HG03469 (cell line): ENCODE measurements around the gene EFNA3.
"Not testable (repeated sequence)": the region's sequence is repeated elsewhere in the genome, so short reads cannot be mapped to it uniquely, and the experiment has no call there.

Source experiments
- ATAC-seq: cut with Tn5 transposase; IDR thresholded peaks from one replicate; pipeline ENCODE4 v1.9.1; 2021; ENCODE audit warnings: mild to moderate bottlenecking, moderate library complexity, moderate number of reproducible peaks; ENCODE audit not compliant: unreplicated experiment

Gene EFNA3

GRCh38 chr1:155107309-155108264 is 28.9 kb downstream of the EFNA3 start:
- no peak for ATAC-seq

GRCh38 chr1:155108296-155108695 is 29.7 kb downstream of the EFNA3 start:
- no peak for ATAC-seq

- no peak for ATAC-seq
These were observed 31.7 kb downstream of the EFNA3 start for GRCh38 chr1:155110381-155110780.

GRCh38 chr1:155110826-155111225 is 32.2 kb downstream of the EFNA3 start:
- ATAC-seq = no peak

- ATAC-seq = no peak
These were observed 34.9 kb downstream of the EFNA3 start for GRCh38 chr1:155113450-155113980.

GRCh38 chr1:155116113-155116764 is 37.6 kb downstream of the EFNA3 start:
- no peak for ATAC-seq

GRCh38 chr1:155117610-155118009 is 39.0 kb downstream of the EFNA3 start:
- no peak for ATAC-seq

- not testable (repeated sequence) for ATAC-seq
These were observed 39.5 kb downstream of the EFNA3 start for GRCh38 chr1:155118090-155118489.

- ATAC-seq = no peak
These were observed 41.6 kb downstream of the EFNA3 start for GRCh38 chr1:155120253-155120652.

- ATAC-seq = no peak
These were observed 42.6 kb downstream of the EFNA3 start for GRCh38 chr1:155121249-155121648.

- no peak for ATAC-seq
These were observed 43.7 kb downstream of the EFNA3 start for GRCh38 chr1:155122308-155122707.

GRCh38 chr1:155123801-155124200 is 45.2 kb downstream of the EFNA3 start:
- ATAC-seq = no peak

GRCh38 chr1:155124503-155125463 is 46.1 kb downstream of the EFNA3 start:
- no peak for ATAC-seq

- ATAC-seq = no peak
These were observed 46.9 kb downstream of the EFNA3 start for GRCh38 chr1:155125511-155125945.

- ATAC-seq = no peak
These were observed 47.4 kb downstream of the EFNA3 start for GRCh38 chr1:155125946-155126555.

GRCh38 chr1:155126556-155127104 is 48.0 kb downstream of the EFNA3 start:
- ATAC-seq = no peak

- no peak for ATAC-seq
These were observed 48.7 kb downstream of the EFNA3 start, which contains the start of gene EFNA1 for GRCh38 chr1:155127105-155127966. TSS of gene EFNA1 (plus strand) at chr1:155127876. CDS start at chr1:155127978, 102 bp downstream.

GRCh38 chr1:155127967-155128754 is 49.5 kb downstream of the EFNA3 start:
- no peak for ATAC-seq
